Measurements from ENCODE around the gene FAIM2. TPM values are rescaled to one million over a fixed set of nuclear protein-coding genes. Genes with fewer than 3 reads are reported as not detected.

The FAIM2 gene
- total and polyA plus RNA-seq, 10 of the 15 experiments (the other 5 are each of a cell fraction or from before 2014, with no cell fraction given) = not detected

DNA sequence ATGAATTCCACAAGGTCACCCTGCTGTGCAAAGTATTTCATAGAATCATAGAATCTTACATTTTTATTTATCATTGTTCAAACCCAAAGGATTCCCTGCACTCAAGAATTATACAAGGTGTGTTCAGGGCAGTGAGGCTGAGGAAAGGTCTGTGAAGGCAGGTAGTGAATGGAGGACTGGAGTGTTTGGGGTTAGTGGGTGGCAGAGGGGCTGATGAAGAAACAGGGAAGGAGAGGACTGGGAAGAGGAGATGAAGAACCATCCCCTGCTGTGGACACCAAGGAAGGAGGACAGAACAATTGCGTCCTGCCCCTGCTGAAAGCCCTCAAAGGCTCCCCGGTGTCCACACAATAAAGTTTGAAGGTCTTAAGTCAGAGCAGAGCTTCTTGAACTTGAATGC is 50.0 kb downstream of the FAIM2 start (continued):
- TF ChIP-seq BRCA1 (IDR thresholded peaks at IDR 0.05; ENCODE audit: low read depth, low read length) (no peak), POU2F2 (IDR thresholded peaks at IDR 0.05; ENCODE audit: borderline replicate concordance, low read depth, low read length) (no peak), NBN (IDR thresholded peaks at IDR 0.05) (no peak), SUZ12 (IDR thresholded peaks at IDR 0.05; ENCODE audit: unreplicated experiment) (no peak), RAD21 (IDR thresholded peaks at IDR 0.05; ENCODE audit: insufficient read depth, low read depth, low read length) (no peak), NR2F1 (conservative IDR thresholded peaks at IDR 0.05) (no peak), NR2C2 (IDR thresholded peaks at IDR 0.05; ENCODE audit: borderline replicate concordance, control insufficient read depth, insufficient read length, low read depth) (no peak), ASH2L (IDR thresholded peaks at IDR 0.05; ENCODE audit: borderline replicate concordance, low read depth) (no peak), MTA2 (IDR thresholded peaks at IDR 0.05; ENCODE audit: low read depth) (no peak), GABPA (IDR thresholded peaks at IDR 0.05; ENCODE audit: low read depth) (no peak)
- TF ChIP-seq, protein P1, sequence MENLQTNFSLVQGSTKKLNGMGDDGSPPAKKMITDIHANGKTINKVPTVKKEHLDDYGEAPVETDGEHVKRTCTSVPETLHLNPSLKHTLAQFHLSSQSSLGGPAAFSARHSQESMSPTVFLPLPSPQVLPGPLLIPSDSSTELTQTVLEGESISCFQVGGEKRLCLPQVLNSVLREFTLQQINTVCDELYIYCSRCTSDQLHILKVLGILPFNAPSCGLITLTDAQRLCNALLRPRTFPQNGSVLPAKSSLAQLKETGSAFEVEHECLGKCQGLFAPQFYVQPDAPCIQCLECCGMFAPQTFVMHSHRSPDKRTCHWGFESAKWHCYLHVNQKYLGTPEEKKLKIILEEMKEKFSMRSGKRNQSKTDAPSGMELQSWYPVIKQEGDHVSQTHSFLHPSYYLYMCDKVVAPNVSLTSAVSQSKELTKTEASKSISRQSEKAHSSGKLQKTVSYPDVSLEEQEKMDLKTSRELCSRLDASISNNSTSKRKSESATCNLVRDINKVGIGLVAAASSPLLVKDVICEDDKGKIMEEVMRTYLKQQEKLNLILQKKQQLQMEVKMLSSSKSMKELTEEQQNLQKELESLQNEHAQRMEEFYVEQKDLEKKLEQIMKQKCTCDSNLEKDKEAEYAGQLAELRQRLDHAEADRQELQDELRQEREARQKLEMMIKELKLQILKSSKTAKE (IDR thresholded peaks at IDR 0.05; ENCODE audit: low read depth, poor library complexity, severe bottlenecking) = no peak
- TF ChIP-seq, protein P2, sequence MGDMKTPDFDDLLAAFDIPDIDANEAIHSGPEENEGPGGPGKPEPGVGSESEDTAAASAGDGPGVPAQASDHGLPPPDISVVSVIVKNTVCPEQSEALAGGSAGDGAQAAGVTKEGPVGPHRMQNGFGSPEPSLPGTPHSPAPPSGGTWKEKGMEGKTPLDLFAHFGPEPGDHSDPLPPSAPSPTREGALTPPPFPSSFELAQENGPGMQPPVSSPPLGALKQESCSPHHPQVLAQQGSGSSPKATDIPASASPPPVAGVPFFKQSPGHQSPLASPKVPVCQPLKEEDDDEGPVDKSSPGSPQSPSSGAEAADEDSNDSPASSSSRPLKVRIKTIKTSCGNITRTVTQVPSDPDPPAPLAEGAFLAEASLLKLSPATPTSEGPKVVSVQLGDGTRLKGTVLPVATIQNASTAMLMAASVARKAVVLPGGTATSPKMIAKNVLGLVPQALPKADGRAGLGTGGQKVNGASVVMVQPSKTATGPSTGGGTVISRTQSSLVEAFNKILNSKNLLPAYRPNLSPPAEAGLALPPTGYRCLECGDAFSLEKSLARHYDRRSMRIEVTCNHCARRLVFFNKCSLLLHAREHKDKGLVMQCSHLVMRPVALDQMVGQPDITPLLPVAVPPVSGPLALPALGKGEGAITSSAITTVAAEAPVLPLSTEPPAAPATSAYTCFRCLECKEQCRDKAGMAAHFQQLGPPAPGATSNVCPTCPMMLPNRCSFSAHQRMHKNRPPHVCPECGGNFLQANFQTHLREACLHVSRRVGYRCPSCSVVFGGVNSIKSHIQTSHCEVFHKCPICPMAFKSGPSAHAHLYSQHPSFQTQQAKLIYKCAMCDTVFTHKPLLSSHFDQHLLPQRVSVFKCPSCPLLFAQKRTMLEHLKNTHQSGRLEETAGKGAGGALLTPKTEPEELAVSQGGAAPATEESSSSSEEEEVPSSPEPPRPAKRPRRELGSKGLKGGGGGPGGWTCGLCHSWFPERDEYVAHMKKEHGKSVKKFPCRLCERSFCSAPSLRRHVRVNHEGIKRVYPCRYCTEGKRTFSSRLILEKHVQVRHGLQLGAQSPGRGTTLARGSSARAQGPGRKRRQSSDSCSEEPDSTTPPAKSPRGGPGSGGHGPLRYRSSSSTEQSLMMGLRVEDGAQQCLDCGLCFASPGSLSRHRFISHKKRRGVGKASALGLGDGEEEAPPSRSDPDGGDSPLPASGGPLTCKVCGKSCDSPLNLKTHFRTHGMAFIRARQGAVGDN (IDR thresholded peaks at IDR 0.05) = no peak

All from GM12878 (cell line).